22Rv1 (cell line): ENCODE measurements around the gene VSIR.

ENCODE experiments used
- ZFX ChIP-seq: fragments of 450-650 bp; IDR thresholded peaks from 2 replicates; pipeline ENCODE4 v1.6.1; 2017; ENCODE audit warnings: antibody characterized with exemption, borderline replicate concordance
- TF ChIP-seq, protein P1 (sequence below): fragments of 450-650 bp; IDR thresholded peaks from 2 replicates; pipeline ENCODE4 v1.5.1; 2017; ENCODE audit warnings: mild to moderate bottlenecking

DNA sequence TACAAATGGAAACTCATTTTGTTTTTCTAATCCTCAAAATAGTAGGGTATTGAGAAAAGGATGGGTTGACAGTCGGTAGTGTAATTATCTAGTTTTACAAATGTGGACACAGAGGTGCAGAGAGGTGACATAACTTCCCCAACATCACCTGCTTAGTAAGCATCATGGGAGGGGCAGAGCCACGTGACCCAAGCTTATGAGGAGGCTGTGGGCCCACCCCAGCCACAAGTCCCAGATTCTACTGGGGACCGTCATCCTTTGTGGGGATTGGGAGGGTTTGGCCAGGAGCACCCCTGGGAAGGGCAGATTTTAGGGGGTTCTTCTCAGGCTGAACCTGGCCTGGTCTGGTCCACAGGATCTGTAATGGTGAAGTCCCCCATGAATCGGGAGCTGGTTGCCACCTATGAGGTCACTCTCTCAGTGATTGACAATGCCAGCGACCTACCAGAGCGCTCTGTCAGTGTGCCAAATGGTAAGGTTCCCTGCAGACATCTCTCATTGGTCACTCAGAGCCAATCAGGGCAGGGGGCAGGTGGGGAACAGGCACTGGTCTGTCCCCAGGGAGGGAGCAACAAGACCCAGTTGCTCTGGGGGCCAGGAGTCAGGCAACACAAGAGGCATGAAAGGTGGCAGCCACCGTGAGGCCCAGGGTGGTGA is 23.6 kb upstream of the VSIR start:
- TF ChIP-seq, protein P1, sequence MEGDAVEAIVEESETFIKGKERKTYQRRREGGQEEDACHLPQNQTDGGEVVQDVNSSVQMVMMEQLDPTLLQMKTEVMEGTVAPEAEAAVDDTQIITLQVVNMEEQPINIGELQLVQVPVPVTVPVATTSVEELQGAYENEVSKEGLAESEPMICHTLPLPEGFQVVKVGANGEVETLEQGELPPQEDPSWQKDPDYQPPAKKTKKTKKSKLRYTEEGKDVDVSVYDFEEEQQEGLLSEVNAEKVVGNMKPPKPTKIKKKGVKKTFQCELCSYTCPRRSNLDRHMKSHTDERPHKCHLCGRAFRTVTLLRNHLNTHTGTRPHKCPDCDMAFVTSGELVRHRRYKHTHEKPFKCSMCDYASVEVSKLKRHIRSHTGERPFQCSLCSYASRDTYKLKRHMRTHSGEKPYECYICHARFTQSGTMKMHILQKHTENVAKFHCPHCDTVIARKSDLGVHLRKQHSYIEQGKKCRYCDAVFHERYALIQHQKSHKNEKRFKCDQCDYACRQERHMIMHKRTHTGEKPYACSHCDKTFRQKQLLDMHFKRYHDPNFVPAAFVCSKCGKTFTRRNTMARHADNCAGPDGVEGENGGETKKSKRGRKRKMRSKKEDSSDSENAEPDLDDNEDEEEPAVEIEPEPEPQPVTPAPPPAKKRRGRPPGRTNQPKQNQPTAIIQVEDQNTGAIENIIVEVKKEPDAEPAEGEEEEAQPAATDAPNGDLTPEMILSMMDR, result no peak
- no peak for TF ChIP-seq ZFX
